Measurements from ENCODE around the gene ERBB4.

DNA sequence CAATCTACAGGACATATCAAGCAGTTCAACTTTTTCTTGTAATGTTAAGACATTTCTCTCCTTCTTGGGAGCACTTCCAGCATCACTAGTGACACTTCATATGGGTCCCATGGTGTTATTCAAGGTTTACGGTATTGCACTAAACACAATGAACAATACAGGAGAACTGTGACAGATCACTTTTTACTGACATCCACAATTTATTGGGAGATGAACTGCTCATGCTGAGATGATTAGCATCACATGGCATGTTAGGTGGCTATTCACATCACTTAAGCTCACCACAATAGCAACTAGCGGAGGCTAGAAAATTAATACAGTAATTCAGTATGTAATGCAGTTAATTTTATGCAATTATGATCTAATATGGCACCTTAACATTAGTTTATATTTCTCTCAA lies 264.4 kb downstream of the ERBB4 start:
- TF ChIP-seq, protein P1, sequence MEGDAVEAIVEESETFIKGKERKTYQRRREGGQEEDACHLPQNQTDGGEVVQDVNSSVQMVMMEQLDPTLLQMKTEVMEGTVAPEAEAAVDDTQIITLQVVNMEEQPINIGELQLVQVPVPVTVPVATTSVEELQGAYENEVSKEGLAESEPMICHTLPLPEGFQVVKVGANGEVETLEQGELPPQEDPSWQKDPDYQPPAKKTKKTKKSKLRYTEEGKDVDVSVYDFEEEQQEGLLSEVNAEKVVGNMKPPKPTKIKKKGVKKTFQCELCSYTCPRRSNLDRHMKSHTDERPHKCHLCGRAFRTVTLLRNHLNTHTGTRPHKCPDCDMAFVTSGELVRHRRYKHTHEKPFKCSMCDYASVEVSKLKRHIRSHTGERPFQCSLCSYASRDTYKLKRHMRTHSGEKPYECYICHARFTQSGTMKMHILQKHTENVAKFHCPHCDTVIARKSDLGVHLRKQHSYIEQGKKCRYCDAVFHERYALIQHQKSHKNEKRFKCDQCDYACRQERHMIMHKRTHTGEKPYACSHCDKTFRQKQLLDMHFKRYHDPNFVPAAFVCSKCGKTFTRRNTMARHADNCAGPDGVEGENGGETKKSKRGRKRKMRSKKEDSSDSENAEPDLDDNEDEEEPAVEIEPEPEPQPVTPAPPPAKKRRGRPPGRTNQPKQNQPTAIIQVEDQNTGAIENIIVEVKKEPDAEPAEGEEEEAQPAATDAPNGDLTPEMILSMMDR (IDR thresholded peaks at IDR 0.05): no peak
- TF ChIP-seq POLR2AphosphoS5 (IDR thresholded peaks at IDR 0.05): no peak
- TF ChIP-seq POLR2A (IDR thresholded peaks at IDR 0.05): no peak

All from prostate gland (tissue), 2 donors.